Activated CD8-positive, alpha-beta memory T cell treated with anti-CD3 and anti-CD28 coated beads for 36 hours (primary cell): Measurements from ENCODE around the gene ZNF335. TPM values are rescaled to one million over a fixed set of nuclear protein-coding genes. Genes with fewer than 3 reads are reported as not detected.

ENCODE experiments used
- CTCF ChIA-PET: fragments of 350-600 bp; sonication (Branson Sonifier 250); formaldehyde crosslinking; loops from one replicate; lab custom pipeline; 2021; ENCODE audit warnings: antibody characterized with exemption; lab: Charles Lee
- POLR2A ChIA-PET: fragments of 350-600 bp; sonication (Branson Sonifier 250); formaldehyde crosslinking; loops from one replicate; lab custom pipeline; 2021; ENCODE audit warnings: antibody characterized with exemption; lab: Charles Lee
- total RNA-seq, 2 experiments: library from RNA; stranded (reverse); gene quantifications; one replicate each; pipeline ENCODE4 v1.2.3, GENCODE V29; 2021

ZNF335 gene
- total RNA-seq, 2 experiments from 2014 or later = 30.3 to 30.4 TPM

DNA sequence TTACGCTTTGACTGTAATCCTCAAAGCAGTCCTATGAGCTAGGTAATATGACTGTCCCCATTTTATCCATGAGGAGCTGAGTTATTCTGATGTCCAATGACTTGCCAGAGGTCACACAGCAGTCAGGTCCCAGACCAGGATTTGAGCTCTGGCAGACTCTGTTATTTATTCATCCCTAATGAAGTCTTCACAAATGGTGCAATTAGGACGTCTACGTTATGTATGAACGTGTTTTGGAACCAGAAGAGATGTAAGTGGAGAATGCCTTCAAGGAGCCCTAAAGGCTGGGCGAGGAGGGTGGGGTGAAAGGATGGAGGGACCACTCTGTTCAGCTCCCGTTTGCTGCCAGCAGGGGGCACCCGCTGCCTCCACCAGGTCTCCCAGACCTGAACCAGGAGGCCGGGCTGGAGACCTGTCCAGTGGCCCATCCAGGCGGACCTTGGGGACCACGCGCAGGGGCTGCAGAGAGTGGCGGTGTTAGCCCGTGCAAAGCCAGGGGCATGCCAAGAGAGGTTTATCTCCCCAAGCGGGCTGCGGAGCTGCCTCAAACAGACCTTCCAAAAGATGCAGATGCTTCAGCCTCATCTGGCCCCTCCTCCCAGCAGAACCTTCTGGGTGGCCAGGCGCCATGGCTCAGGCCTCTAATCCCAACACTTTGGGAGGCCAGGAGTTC is 15.2 kb upstream of the ZNF335 start:
- CTCF ChIA-PET = interaction anchor here (0.5 to 2.7 kb wide), 27 partner anchors 9 to 1384 kb away, joined by 3 to 45 read pairs (median 4); partner anchors contain the start of gene ZNF335
- POLR2A ChIA-PET = no interaction called here

DNA sequence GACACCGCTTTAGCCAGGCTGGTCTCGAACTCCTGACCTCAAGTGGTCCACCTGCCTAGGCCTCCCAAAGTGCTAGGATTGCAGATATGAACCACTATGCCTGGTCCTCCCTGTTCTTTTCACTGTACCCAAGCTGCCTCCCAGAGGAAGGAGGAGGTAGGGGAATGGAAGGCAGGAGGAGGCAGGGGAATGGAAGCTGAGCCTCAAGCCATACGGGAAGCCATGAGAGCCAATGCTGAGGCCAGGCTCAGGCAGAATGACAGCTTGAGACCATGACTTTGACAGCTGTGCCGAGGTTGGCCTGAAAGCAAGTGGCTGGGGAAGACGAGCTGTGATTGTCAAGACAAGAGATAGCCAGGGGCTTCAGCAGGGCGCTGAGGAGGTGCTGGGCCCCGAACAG is 13.6 kb upstream of the ZNF335 start:
- ChIA-PET POLR2A (no interaction called here), CTCF (interaction anchor here (0.8 to 2.0 kb wide), 4 partner anchors 16 to 28 kb away, joined by 3 to 6 read pairs (median 4); no protein-coding TSS in a partner anchor)

DNA sequence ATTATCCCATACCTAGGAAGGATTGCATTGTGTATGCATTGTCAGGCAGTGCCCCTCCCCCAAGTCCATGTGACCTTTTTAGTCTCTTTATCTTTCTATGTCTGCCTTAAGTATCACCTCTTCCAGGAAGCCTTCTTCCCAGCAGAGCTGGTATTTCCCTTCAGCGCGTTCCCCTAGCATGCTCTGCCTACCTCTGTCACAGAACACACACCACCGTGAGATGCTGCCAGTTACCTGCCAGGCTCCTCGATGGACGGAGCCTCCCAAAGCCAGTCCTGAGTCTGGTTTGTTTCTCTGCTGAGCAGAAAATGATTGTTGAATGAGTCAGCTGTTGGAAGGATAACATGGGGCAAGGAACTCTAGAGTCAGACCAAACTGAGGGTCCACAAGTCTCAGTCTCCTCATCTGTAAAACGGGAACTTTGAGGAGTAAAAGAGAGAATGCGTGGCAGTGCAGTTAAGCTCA is 11.3 kb upstream of the ZNF335 start:
- ChIA-PET POLR2A (no interaction called here), CTCF (interaction anchor here (0.6 to 2.4 kb wide), 2 partner anchors 9 to 30 kb away, joined by 3 to 7 read pairs; no protein-coding TSS in a partner anchor)

DNA sequence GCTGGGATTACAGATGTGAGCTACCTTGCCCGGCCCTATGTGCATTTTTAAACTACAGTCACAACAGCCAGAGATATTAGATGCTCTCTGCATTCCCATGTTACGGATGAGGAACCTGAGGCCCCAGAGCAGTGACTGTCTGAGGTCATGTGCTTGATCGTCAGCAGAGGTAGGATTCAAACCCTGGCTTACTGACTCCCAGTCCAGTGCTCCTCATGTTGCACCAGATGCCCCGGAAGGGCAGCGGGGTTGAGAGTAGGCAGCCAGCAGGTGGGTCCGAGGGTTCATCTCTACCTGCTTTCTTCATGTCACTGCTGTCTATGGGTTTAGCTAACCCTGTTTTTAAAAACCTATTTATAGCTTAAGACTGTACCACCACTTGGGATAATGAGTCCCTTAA is 9.3 kb upstream of the ZNF335 start:
- POLR2A ChIA-PET = no interaction called here
- CTCF ChIA-PET = interaction anchor here (0.9 to 2.4 kb wide), 2 partner anchors 12 to 33 kb away, joined by 4 to 7 read pairs; no protein-coding TSS in a partner anchor

DNA sequence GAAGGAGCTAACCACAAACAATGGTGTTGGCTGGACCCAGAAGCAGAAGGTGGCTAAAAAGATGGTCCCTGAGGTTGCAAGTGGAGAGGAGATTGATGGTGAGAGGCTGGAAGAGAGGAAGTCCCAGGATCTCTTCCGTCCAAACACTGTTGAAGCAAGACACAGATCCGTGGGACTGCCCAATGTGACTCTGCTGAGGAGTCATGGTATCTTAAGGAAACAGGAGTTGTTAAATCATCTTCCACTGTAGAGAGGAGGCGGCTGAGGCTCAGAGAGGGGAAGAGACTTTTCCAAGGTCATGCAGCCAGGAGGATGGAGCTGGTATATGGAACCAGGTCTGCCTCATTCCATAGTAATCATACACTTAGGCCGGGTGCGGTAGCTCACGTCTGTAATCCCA is 4.1 kb upstream of the ZNF335 start:
- POLR2A ChIA-PET = no interaction called here
- CTCF ChIA-PET = interaction anchor here (1.8 to 2.2 kb wide), 2 partner anchors 11 to 35 kb away, joined by 4 to 6 read pairs; no protein-coding TSS in a partner anchor

DNA sequence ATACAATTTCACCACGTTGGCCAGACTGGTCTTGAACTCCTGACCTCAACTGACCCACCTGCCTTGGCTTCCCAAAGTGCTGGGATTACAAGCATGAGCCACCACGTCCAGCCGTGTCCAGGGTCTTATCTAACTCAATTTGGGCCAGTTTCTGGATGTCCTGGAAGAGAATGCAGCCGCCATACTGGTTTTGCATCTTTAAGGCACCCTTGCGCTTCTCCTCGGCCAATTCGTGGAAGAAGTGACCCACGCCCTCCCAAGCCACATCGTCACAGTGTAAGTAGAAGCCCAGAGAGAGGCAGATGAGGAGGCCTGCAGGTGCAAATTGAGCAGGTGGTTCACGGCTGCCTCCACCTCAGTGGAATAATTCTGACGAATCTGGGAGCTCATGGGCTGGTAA is 3.7 kb upstream of the ZNF335 start:
- POLR2A ChIA-PET = no interaction called here

DNA sequence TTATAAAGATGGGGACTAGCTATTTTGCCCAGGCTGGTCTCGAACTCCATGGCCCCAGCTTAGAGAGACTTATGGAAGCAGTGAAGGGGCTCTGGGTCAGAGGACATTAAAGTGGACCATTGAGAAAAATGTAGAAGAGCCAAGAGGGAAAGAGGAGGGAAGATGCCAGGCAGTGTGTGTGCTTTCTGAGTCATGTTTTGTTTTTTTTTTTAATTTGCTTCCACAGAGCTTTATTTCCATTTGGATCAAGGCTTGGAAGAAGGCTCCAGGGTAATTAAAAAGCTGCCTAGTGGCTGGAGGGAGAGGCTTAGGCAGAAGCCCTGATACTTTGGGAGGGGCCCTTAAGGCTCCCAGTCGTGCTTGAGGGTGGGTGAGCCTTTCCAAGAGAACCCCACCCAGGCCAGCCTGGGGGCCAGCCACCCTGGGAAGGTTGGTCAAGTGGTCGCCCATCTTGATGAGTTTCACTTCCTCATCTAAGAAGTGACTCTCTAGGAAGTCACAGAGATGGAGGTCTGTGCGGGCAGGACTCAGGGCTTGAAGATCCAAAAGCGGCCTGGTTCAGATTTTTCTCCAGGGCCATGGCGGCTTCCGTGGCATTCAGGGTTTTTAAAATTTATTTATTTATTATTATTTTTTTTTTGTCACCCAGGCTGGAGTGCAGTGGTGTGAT is 3.0 kb upstream of the ZNF335 start:
- POLR2A ChIA-PET = no interaction called here
- CTCF ChIA-PET = interaction anchor here (0.7 to 2.2 kb wide), 3 partner anchors 8 to 119 kb away, joined by 3 to 6 read pairs (median 3); no protein-coding TSS in a partner anchor

More for the DNA sequence above, 3.7 kb upstream of the ZNF335 start:
- CTCF ChIA-PET = interaction anchor here (2.2 kb wide), 1 partner anchor 11 kb away, joined by 6 read pairs; no protein-coding TSS in a partner anchor

DNA sequence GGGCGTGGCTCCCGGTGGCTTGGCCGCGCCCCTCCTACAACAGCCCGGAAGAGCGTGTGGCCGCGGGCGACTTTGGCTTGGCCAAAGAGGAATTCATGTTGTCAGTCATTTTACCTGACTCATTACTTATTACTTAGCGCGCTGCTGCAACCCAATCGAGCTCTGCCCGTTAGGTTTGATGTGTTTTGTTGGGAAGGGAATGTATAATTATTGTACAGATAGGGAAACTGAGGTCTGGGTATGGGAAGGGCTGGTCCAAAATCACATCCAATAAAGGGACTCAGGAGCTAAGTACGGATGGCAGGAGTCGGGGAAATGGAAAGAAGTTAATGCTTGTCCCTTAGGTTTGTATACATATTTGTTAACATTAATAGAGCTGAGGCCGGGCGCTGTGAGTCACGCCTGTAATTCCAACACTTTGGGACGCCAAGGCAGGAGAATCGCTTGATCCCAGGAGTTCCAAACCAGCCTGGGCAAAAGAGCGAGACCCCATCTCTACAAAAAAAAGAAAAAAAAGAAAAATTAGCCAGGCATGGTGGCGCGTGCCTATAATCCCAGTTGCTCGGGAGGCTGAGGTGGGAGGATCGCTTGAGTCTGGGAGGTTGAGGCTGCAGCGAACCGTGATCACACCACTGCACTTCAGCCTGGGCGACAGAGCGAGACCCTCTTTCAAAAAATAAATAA is 639 bp upstream of the ZNF335 start:
- POLR2A ChIA-PET = interaction anchor here (0.8 to 3.6 kb wide), 3 partner anchors 10 to 80 kb away, joined by 3 to 25 read pairs (median 3); partner anchors contain the start of gene PCIF1
- CTCF ChIA-PET = interaction anchor here (1.1 to 4.0 kb wide), 6 partner anchors 14 to 173 kb away, joined by 3 to 23 read pairs (median 6); no protein-coding TSS in a partner anchor

DNA sequence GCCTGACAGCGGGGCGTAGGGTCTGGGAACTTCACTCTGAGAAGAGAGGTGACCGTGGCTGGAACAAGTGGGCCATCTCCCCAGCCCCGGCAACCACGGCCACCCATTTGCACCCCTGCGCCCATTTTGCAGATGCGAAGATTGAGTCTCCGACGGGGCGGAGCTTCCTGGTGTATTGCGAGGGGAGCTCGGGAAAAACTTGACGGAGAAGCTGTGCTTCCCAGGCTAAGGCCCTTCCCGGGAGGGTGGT is 653 bp downstream of the ZNF335 start:
- CTCF ChIA-PET = interaction anchor here (0.8 to 4.0 kb wide), 13 partner anchors 11 to 172 kb away, joined by 3 to 23 read pairs (median 8); partner anchors contain the start of genes CTSA and NEURL2
- POLR2A ChIA-PET = interaction anchor here (0.9 to 3.6 kb wide), 6 partner anchors 10 to 147 kb away, joined by 3 to 25 read pairs (median 4); partner anchors contain the start of genes PCIF1 and ZSWIM1

DNA sequence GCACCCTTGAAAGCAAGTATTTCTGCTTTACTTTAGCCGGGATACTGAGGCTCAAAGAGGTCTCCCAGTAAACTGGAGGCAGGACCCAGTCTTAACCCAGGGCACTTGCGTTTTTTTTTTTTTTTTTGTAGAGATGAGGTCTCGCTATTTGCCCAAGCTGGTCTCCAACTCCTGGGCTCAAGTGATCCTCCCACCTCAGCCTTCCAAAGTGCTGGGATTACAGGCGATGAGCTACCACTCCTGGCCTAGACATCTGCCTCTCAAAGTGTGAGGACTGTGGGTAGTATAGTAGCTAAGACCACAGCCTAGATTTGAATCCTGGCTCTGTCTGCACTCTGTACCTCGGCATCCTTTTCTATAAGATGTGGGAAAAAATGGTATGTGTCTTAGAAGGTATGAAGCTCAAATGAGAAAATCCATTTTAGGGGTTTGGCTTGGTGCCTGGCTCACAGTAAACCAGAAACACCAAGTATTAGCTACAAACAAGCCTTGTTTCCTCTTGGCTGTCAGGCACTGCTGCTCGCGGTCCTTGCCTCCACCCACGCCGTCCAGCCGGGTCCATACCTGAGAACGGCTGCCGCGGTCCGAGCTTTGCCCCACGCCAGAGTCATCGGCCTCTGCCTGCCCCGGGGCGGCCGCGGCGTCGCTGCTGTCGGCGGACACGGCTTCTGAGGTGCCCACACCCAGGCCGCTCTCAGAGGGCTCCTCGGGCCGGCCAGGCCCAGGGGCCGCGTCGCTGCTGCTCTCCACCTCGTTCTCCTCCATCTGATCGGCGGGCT is 1.2 kb downstream of the ZNF335 start:
- ChIA-PET CTCF (interaction anchor here (0.6 to 4.0 kb wide), 22 partner anchors 9 to 210 kb away, joined by 3 to 23 read pairs (median 6); partner anchors contain the start of genes CTSA and NEURL2), POLR2A (interaction anchor here (0.5 to 3.6 kb wide), 13 partner anchors 10 to 1000 kb away, joined by 3 to 25 read pairs (median 3); partner anchors contain the start of genes CTSA, PCIF1 and ZSWIM1)

DNA sequence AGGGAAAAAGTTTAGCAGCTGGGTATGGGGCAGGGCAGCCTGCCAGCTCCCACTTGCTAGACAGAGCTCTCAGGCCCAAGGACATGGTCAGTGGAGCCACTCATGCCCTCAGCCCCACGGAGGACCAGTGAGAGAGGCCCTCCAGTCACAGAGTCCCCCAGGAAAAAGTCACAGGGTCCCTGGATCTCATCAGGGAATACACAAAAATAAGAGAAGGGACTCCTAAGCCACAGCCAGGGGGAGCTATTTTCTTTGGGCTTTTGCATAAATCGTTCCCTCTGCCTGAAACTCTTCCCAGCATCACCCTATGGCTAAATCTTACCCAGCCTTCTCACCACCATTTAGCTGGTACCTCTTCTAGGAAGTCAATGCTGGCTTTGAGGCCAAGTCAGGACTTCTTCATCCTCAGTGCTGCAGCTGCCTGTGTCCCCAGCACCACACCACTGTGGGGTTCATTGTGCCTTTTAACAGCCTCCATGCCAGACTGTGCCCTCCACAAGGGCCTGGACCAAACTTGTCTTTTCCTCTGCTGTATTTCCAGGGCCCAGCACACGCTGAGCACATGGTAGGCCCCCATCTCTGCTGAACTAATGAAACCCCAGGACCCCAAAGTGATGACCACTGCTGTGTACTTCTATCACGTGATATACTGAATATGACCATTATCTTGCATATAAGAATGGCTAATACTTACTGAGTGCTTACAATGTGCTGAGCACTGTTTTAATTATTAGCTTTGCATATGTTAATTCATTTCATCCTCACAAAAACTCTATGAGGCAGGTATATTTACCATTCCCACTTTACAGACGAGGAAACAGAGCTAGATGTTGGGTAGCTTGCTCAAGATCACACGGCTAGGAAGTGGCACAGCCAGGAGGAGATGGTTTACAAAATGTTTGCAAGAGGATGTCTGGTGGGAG is 2.0 kb downstream of the ZNF335 start:
- ChIA-PET POLR2A (interaction anchor here (0.6 to 3.6 kb wide), 7 partner anchors 19 to 1001 kb away, joined by 3 to 25 read pairs (median 4); partner anchors contain the start of genes CTSA and PCIF1), CTCF (interaction anchor here (0.5 to 4.0 kb wide), 28 partner anchors 8 to 531 kb away, joined by 3 to 23 read pairs (median 4); partner anchors contain the start of genes CTSA and NEURL2)

DNA sequence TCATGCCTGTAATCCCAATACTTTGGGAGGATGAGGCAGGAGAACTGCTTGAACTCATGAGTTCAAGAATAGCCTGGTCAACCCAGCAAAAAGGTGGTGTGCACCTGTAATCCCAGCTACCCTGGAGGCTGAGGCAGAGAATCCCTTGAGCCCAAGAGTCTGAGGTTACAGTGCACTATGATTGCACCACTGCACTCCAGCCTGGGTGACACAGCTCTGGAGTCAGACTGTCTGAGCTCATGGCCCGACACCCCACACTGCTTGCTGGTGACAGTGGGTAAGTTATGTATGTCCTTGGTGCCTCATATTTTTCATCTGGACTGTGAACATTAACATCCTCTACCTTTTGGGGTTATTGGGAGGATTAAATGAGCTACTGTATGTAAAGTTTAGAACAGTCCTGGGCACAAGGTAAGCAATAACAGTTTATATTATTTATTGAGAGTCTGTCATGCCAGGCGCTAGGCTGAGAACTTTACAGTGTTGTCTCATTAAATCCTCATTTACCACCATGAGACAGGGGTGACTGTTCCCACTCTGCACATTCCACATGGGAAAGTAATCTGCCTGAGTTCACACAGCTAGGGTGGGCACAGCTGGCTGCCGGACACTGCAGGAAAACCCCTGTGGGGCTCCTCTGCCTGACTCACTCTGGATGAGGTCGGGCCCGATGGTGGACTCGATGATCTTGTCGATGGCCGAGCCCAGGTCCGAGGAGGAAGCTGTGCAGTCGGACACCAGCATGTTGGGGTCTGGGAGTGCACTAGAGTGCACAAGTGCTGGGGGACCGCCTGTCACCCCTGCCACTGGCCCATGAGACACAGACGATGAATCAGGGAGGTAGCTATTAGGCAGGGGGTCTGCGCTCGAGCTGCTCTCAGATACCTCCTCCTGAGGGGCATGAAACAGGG is 2.9 kb downstream of the ZNF335 start:
- POLR2A ChIA-PET = interaction anchor here (0.5 to 3.6 kb wide), 3 partner anchors 34 to 58 kb away, joined by 3 to 25 read pairs (median 3); partner anchors contain the start of gene PCIF1
- CTCF ChIA-PET = interaction anchor here (0.5 to 4.0 kb wide), 19 partner anchors 8 to 170 kb away, joined by 3 to 23 read pairs (median 6); partner anchors contain the start of genes CTSA and NEURL2

DNA sequence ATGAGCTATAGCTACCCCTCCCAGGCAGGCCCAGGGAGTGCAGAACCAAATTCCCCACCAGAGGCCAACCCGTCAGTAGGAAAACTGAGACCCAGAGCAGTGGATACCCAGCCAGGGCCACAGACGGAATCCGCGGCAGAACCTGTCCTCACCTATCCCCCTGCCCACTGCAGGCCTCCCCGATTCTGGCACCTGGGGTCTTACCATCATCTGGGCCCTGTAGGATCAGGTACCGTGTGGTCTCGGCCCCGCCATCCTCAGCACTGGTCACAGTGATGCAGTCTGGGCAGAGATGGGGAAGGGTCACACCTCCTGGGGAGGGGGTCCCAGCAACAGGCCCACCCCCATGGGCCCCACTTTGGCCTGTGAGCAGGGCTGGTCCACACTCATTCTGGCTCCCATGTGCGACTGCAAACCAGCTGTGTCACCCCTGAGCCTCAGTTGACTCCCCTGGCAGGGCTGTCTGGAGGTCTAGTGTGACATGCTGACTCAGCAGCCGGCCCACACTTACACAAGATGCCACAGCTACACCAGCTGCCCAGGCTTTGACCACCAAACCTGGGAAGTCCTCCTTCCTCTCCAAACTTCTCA is 3.8 kb downstream of the ZNF335 start:
- ChIA-PET POLR2A (no interaction called here), CTCF (no interaction called here)

DNA sequence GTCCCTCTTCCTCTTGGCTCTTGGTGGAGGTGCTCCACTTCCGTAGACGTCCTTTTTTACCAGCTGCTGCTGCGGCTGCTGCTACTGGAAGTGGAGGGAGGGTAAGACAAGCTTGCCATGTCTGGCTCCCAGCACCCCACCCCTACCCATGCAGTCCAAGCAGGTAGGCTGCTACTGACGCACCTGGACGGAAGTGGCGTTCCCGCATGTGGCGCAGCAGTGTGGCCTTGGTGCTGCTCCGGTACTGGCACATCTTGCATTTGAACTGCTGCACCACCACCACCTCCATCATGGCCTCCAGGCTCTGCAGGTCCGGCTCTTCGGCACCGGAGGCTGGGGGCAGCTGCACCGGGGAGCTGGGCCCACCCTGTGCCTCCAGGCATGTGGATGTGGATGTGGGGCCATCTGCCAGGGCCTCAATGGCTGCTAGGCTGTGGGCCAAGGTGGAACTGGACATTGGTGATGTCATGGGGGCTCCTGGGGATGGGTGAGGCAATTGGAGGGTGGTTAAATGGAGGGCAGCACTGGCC is 4.4 kb downstream of the ZNF335 start:
- POLR2A ChIA-PET = no interaction called here
- CTCF ChIA-PET = no interaction called here
